ENCODE data around the gene WWOX. TPM values are rescaled to one million over a fixed set of nuclear protein-coding genes. Genes with fewer than 3 reads are reported as not detected.

The WWOX gene
- total RNA-seq, 5 donors from 2014 or later (not counting 1 experiment from before 2014, with no cell fraction given), result 21.2 to 26.0 (median 22.6) TPM

DNA sequence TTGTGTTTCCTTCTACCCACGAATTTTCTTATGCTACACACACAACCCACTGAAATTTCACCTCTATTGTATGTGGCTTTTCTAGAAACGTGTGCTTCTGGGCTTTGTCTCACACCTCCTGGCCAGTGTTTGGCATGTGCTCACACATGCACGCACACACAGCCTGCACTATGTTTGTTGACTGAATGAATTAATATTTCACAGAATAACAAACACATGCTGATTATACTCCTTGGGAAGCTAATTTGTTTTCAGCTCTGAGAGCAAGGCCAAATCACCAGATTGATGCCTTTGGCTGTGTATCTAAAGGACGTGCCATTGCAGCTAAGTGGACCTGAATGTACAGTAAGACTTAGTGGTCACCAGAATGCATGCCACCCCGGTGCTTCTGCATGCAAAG is 210.7 kb downstream of the WWOX start:
- ChIA-PET POLR2A (interaction anchor here in 1 of 2 donors (0.6 kb wide), 1 partner anchor 20 kb away, joined by 5 read pairs; no protein-coding TSS in a partner anchor), CTCF (no interaction called here)
- Histone ChIP-seq H3K27ac (ENCODE audit: low read length) (no peak overlapping the region), H3K27me3 (replicated peaks in 1 of 2; ENCODE audit: control insufficient read depth in 2 of 2, extremely low read depth in 1 of 2, insufficient read depth in 2 of 2, low read length in 1 of 2) (no peaks in the 10 kb centered on the region), H3K4me1 (ENCODE audit: control insufficient read depth in 1 of 2, extremely low read depth in 1 of 2, insufficient read depth in 2 of 2, low read length in 2 of 2) (peaks cover 0 to 10% of the 10 kb centered on the region in 2 experiments), H3K36me3 (ENCODE audit: control insufficient read depth in 2 of 2, extremely low read depth in 1 of 2, insufficient read depth in 1 of 2, low read length in 1 of 2) (no peaks in the 10 kb centered on the region), H3K9me3 (no peaks in the 10 kb centered on the region), H3K4me3 (ENCODE audit: control insufficient read depth in 1 of 2, extremely low read depth in 1 of 2, low read length in 1 of 2) (no peak overlapping the region)
- no peaks in the 10 kb centered on the region for H3K9me3 Mint-ChIP-seq
- no peak overlapping the region for H3K4me3 Mint-ChIP-seq
- 96% methylated on average over 2 of the region's 5 CpGs for whole genome bisulfite sequencing (ENCODE audit: insufficient coverage)
- no peak overlapping the region for H3K27ac Mint-ChIP-seq
- H3K36me3 Mint-ChIP-seq, result peaks cover 21% of the 10 kb centered on the region
- no peaks in the 10 kb centered on the region for H3K27me3 Mint-ChIP-seq
- ATAC-seq (replicated peaks in 1 of 4) (no peak), DNase-seq (no peak)
- peaks cover 6 to 9% (median 7%) of the 10 kb centered on the region in 3 donors for H3K4me1 Mint-ChIP-seq

DNA sequence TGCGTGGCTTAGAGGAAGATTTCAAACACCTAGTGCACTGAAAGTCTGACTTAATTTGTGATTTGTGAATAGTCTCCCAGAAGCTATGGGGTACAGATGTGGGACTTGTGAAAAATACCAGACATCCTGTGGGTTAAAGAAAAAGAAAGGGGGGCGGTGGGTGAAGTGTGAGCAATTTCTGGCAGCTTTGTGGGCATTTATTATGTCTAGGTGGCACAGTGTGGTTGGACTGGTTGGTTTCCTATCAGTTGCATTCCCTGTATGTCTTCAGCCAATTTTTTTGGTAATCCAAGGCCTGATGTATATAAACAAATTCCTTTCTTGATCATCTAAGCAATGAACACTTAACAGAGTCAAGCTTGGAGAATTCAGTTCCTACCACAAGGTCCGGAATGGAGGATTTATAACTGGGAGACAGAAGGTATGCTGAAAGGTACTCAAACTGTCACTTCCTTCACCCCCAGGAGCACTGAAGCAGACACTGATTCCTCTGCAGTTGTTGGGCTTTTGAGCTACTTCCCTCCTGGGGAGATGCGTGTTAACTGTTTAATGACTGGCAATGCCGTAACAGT is 211.6 kb downstream of the WWOX start:
- Mint-ChIP-seq H3K27me3 (no peaks in the 10 kb centered on the region), H3K4me1 (peaks cover 6 to 9% (median 7%) of the 10 kb centered on the region in 3 donors), H3K27ac (no peak overlapping the region), H3K4me3 (no peak overlapping the region), H3K36me3 (peaks cover 20% of the 10 kb centered on the region), H3K9me3 (no peaks in the 10 kb centered on the region)
- Histone ChIP-seq H3K4me1 (ENCODE audit: control insufficient read depth in 1 of 2, extremely low read depth in 1 of 2, insufficient read depth in 2 of 2, low read length in 2 of 2) (peaks cover 0 to 10% of the 10 kb centered on the region in 2 experiments), H3K4me3 (ENCODE audit: control insufficient read depth in 1 of 2, extremely low read depth in 1 of 2, low read length in 1 of 2) (no peak overlapping the region), H3K9me3 (no peaks in the 10 kb centered on the region), H3K27ac (ENCODE audit: low read length) (no peak overlapping the region), H3K36me3 (ENCODE audit: control insufficient read depth in 2 of 2, extremely low read depth in 1 of 2, insufficient read depth in 1 of 2, low read length in 1 of 2) (no peaks in the 10 kb centered on the region), H3K27me3 (replicated peaks in 1 of 2; ENCODE audit: control insufficient read depth in 2 of 2, extremely low read depth in 1 of 2, insufficient read depth in 2 of 2, low read length in 1 of 2) (no peaks in the 10 kb centered on the region)
- POLR2A ChIA-PET, result no interaction called here
- CTCF ChIA-PET, result interaction anchor here in 1 of 2 donors (0.8 kb wide), 1 partner anchor 9 kb away, joined by 4 read pairs; no protein-coding TSS in a partner anchor
- ATAC-seq (replicated peaks in 1 of 4) (no peak), DNase-seq (peak in 1 of 35 experiments; percentile 6)
- WGBS (ENCODE audit: insufficient coverage), result 12% methylated on average over 3 of the region's 5 CpGs

- Mint-ChIP-seq H3K27me3 (no peaks in the 10 kb centered on the region), H3K4me3 (no peak overlapping the region), H3K36me3 (peaks cover 16% of the 10 kb centered on the region), H3K27ac (no peak overlapping the region), H3K9me3 (no peaks in the 10 kb centered on the region), H3K4me1 (peaks cover 6 to 9% (median 7%) of the 10 kb centered on the region in 3 donors)
- Histone ChIP-seq H3K9me3 (no peaks in the 10 kb centered on the region), H3K27ac (ENCODE audit: low read length) (no peak overlapping the region), H3K4me1 (ENCODE audit: control insufficient read depth in 1 of 2, extremely low read depth in 1 of 2, insufficient read depth in 2 of 2, low read length in 2 of 2) (peaks cover 0 to 10% of the 10 kb centered on the region in 2 experiments), H3K27me3 (replicated peaks in 1 of 2; ENCODE audit: control insufficient read depth in 2 of 2, extremely low read depth in 1 of 2, insufficient read depth in 2 of 2, low read length in 1 of 2) (no peaks in the 10 kb centered on the region), H3K4me3 (ENCODE audit: control insufficient read depth in 1 of 2, extremely low read depth in 1 of 2, low read length in 1 of 2) (no peak overlapping the region), H3K36me3 (ENCODE audit: control insufficient read depth in 2 of 2, extremely low read depth in 1 of 2, insufficient read depth in 1 of 2, low read length in 1 of 2) (no peaks in the 10 kb centered on the region)
- no peak for DNase-seq
- WGBS (ENCODE audit: insufficient coverage), result 93% methylated on average over 2 of the region's 4 CpGs
- CTCF ChIA-PET, result interaction anchor here in 1 of 2 donors (0.8 kb wide), 1 partner anchor 10 kb away, joined by 4 read pairs; no protein-coding TSS in a partner anchor
- ATAC-seq (replicated peaks in 1 of 4), result no peak
- POLR2A ChIA-PET, result no interaction called here
Observed at GRCh38 chr16:78311831-78312230, 212.4 kb downstream of the WWOX start.

- H3K4me3 Mint-ChIP-seq, result no peak overlapping the region
- H3K9me3 ChIP-seq, result no peaks in the 10 kb centered on the region
- H3K36me3 Mint-ChIP-seq, result peaks cover 12% of the 10 kb centered on the region
- no peaks in the 10 kb centered on the region for H3K4me1 Mint-ChIP-seq
- no peak overlapping the region for H3K4me3 ChIP-seq (ENCODE audit: control insufficient read depth in 1 of 2, extremely low read depth in 1 of 2, low read length in 1 of 2)
- ChIA-PET CTCF (no interaction called here), POLR2A (no interaction called here)
- DNase-seq (no peak), ATAC-seq (replicated peaks in 1 of 4) (no peak)
- no peaks in the 10 kb centered on the region for H3K36me3 ChIP-seq (ENCODE audit: control insufficient read depth in 2 of 2, extremely low read depth in 1 of 2, insufficient read depth in 1 of 2, low read length in 1 of 2)
- H3K27me3 Mint-ChIP-seq, result no peaks in the 10 kb centered on the region
- H3K27me3 ChIP-seq (replicated peaks in 1 of 2; ENCODE audit: control insufficient read depth in 2 of 2, extremely low read depth in 1 of 2, insufficient read depth in 2 of 2, low read length in 1 of 2), result no peaks in the 10 kb centered on the region
- H3K27ac ChIP-seq (ENCODE audit: low read length), result no peak overlapping the region
- no peaks in the 10 kb centered on the region for H3K9me3 Mint-ChIP-seq
- no peaks in the 10 kb centered on the region for H3K4me1 ChIP-seq (ENCODE audit: control insufficient read depth in 1 of 2, extremely low read depth in 1 of 2, insufficient read depth in 2 of 2, low read length in 2 of 2)
- WGBS (ENCODE audit: insufficient coverage), result 70% methylated on average over 2 of the region's 11 CpGs
- no peak overlapping the region for H3K27ac Mint-ChIP-seq
Observed at GRCh38 chr16:78317564-78318240, 218.2 kb downstream of the WWOX start.

GRCh38 chr16:78321620-78322360 is 222.3 kb downstream of the WWOX start:
- Histone ChIP-seq H3K27me3 (replicated peaks in 1 of 2; ENCODE audit: control insufficient read depth in 2 of 2, extremely low read depth in 1 of 2, insufficient read depth in 2 of 2, low read length in 1 of 2) (no peaks in the 10 kb centered on the region), H3K9me3 (no peaks in the 10 kb centered on the region), H3K4me3 (ENCODE audit: control insufficient read depth in 1 of 2, extremely low read depth in 1 of 2, low read length in 1 of 2) (no peak overlapping the region), H3K36me3 (ENCODE audit: control insufficient read depth in 2 of 2, extremely low read depth in 1 of 2, insufficient read depth in 1 of 2, low read length in 1 of 2) (no peaks in the 10 kb centered on the region), H3K27ac (ENCODE audit: low read length) (no peak overlapping the region), H3K4me1 (ENCODE audit: control insufficient read depth in 1 of 2, extremely low read depth in 1 of 2, insufficient read depth in 2 of 2, low read length in 2 of 2) (no peaks in the 10 kb centered on the region)
- no peak overlapping the region for H3K27ac Mint-ChIP-seq
- POLR2A ChIA-PET, result no interaction called here
- no peak for DNase-seq
- H3K9me3 Mint-ChIP-seq, result no peaks in the 10 kb centered on the region
- ATAC-seq (replicated peaks in 1 of 4), result no peak
- H3K4me1 Mint-ChIP-seq, result no peaks in the 10 kb centered on the region
- CTCF ChIA-PET, result no interaction called here
- no peak overlapping the region for H3K4me3 Mint-ChIP-seq
- WGBS (ENCODE audit: insufficient coverage), result 87% methylated on average over 4 of the region's 9 CpGs
- H3K36me3 Mint-ChIP-seq, result peaks cover 5% of the 10 kb centered on the region
- H3K27me3 Mint-ChIP-seq, result no peaks in the 10 kb centered on the region

DNA sequence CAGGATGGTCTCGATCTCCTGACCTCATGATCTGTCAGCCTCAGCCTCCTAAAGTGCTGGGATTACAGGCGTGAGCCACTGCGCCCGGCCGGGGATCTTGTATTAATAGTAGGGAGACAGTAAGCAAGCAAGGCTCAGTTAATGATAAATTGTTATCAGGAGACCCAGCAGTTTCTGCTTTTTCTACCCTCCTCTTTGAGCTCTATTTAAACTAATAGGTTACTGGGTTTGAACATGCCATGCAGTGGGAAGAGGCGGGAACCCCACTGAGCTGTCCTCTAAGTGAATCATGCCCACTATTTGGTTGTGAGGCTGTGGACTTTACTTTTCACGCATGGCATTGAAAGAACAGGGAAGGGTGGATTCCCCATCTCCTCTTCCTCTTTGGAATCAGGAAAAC is 223.9 kb downstream of the WWOX start:
- no peak for ATAC-seq (replicated peaks in 1 of 4)
- Mint-ChIP-seq H3K9me3 (no peaks in the 10 kb centered on the region), H3K27ac (no peak overlapping the region), H3K36me3 (no peaks in the 10 kb centered on the region), H3K4me1 (no peaks in the 10 kb centered on the region), H3K4me3 (no peak overlapping the region), H3K27me3 (no peaks in the 10 kb centered on the region)
- CTCF ChIA-PET, result interaction anchor here in 1 of 2 donors (0.6 kb wide), 1 partner anchor 963 kb away, joined by 3 read pairs; no protein-coding TSS in a partner anchor
- DNase-seq, result no peak
- no peaks in the 10 kb centered on the region for H3K4me1 ChIP-seq (ENCODE audit: control insufficient read depth in 1 of 2, extremely low read depth in 1 of 2, insufficient read depth in 2 of 2, low read length in 2 of 2)
- H3K27ac ChIP-seq (ENCODE audit: low read length), result no peak overlapping the region
- no peaks in the 10 kb centered on the region for H3K9me3 ChIP-seq
- no peaks in the 10 kb centered on the region for H3K27me3 ChIP-seq (replicated peaks in 1 of 2; ENCODE audit: control insufficient read depth in 2 of 2, extremely low read depth in 1 of 2, insufficient read depth in 2 of 2, low read length in 1 of 2)
- POLR2A ChIA-PET, result no interaction called here
- H3K4me3 ChIP-seq (ENCODE audit: control insufficient read depth in 1 of 2, extremely low read depth in 1 of 2, low read length in 1 of 2), result no peak overlapping the region
- no CpG with 5 or more reads among the region's 7 CpGs for WGBS (ENCODE audit: insufficient coverage)
- H3K36me3 ChIP-seq (ENCODE audit: control insufficient read depth in 2 of 2, extremely low read depth in 1 of 2, insufficient read depth in 1 of 2, low read length in 1 of 2), result no peaks in the 10 kb centered on the region
